Body of pancreas (tissue), 4 donors: ENCODE data around the gene TGFBI.

Source experiments
- POLR2A ChIP-seq, 3 donors: fragments of 450-650 bp; IDR thresholded peaks; one replicate each; pipeline ENCODE4 v1.6.1; 2016; ENCODE audit warnings: antibody characterized with exemption in 3 of 3, mild to moderate bottlenecking in 2 of 3
- TF ChIP-seq, protein P1 (sequence below), 7 experiments: fragments of 450-650 bp in 4 of 7; fragments of 200-600 bp in 3 of 7; sonication (generic) in 3 of 7; IDR thresholded peaks; one replicate each; pipeline ENCODE4 v1.5.1; 2016 to 2019; ENCODE audit warnings: antibody characterized with exemption in 7 of 7

DNA sequence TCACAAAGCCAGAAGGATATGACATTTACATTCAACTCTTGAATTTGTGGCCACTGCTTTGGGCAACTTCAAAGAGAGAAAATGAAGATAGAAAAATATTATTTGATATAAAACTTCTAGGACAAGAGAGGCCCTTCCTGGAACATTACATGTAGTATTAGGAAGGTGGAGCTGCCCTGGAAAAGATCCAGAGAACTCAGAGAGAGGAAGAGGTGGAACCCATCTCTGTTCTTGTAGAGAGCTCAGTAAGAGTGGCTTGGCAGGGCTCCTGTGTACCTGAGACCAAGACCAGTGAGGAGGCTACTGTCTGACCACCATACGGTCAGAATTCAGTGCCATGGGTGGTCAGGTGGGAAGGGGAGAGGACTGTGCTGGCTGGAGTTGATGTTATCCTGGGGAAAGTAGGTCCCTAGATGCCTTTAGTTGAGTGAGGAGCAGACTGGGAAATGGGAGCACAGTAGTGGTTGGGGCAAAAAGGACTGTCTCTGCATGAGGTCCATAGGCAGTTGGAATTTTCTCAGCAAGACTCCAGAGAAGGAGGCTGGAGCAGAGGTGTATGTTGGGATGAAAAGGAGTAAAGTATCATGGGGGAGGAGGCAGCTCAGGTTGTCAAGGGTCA lies 7.6 kb downstream of the TGFBI start:
- TF ChIP-seq, protein P1, sequence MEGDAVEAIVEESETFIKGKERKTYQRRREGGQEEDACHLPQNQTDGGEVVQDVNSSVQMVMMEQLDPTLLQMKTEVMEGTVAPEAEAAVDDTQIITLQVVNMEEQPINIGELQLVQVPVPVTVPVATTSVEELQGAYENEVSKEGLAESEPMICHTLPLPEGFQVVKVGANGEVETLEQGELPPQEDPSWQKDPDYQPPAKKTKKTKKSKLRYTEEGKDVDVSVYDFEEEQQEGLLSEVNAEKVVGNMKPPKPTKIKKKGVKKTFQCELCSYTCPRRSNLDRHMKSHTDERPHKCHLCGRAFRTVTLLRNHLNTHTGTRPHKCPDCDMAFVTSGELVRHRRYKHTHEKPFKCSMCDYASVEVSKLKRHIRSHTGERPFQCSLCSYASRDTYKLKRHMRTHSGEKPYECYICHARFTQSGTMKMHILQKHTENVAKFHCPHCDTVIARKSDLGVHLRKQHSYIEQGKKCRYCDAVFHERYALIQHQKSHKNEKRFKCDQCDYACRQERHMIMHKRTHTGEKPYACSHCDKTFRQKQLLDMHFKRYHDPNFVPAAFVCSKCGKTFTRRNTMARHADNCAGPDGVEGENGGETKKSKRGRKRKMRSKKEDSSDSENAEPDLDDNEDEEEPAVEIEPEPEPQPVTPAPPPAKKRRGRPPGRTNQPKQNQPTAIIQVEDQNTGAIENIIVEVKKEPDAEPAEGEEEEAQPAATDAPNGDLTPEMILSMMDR (IDR thresholded peaks at IDR 0.05) = no peak
- no peak for TF ChIP-seq POLR2A (IDR thresholded peaks at IDR 0.05)
